HUES64 (cell line): ENCODE measurements around the gene S100A5.

Source experiments
- H3K27ac ChIP-seq: 2 replicates; pipeline ENCODE4 v1.7.0; 2013; ENCODE audit warnings: low read depth, low read length, inconsistent platforms
- H3K27me3 ChIP-seq: 2 replicates; pipeline ENCODE4 v1.6.1; 2013; ENCODE audit warnings: mild to moderate bottlenecking, low read length; ENCODE audit not compliant: insufficient read depth
- H3K36me3 ChIP-seq: 2 replicates; pipeline ENCODE4 v1.6.1; 2013; ENCODE audit warnings: mild to moderate bottlenecking, low read length; ENCODE audit not compliant: insufficient read depth
- H3K4me1 ChIP-seq: 2 replicates; pipeline ENCODE4 v1.6.1; 2013; ENCODE audit warnings: mild to moderate bottlenecking, low read length, moderate library complexity; ENCODE audit not compliant: insufficient read depth
- H3K4me3 ChIP-seq: 2 replicates; pipeline ENCODE4 v1.5.1; 2013; ENCODE audit warnings: mild to moderate bottlenecking, low read length, moderate library complexity
- H3K9ac ChIP-seq: 2 replicates; pipeline ENCODE4 v1.6.1; 2013; ENCODE audit warnings: mild to moderate bottlenecking, low read depth, low read length
- H3K9me3 ChIP-seq: 2 replicates; pipeline ENCODE4 v1.6.1; 2013; ENCODE audit warnings: low read depth, low read length; ENCODE audit not compliant: insufficient read depth
- WGBS: fragments of 150-250, 120-280 bp; methylation state at CpG from one replicate; pipeline ENCODE4 v1.1.7; 2013; ENCODE audit warnings: missing lambda C conversion rate; 5-methylcytosine and 5-hydroxymethylcytosine counted together

Gene S100A5

DNA sequence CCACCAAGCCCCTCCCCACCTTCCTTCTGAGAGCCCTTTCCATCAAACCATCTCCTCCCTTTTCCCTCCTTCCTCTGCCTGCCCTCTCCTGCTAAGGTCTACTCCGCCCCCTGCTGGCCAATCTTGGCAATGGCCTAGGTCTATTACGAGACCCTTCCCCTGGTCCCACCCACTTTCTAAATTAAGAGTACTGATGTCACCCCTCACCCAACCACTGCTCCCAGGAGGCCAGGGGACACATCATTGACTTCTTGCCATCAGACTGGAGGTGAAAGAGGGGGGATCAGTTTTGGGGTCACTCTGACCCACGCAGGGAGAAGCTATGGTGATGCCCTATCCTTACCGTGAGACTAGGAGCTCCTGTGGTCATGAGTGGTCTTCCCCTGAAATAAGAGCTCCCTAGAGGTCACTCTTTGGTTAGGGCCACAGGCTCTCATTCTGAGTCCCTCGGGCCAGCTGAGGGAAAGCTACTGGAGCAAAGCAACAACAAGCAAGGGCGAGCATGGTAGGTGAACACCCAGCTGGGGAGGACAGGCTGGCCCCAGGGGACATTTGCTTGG is 45.7 kb downstream of the S100A5 start:
- Histone ChIP-seq H3K4me1 (peaks cover 5% of the 10 kb centered on the region), H3K36me3 (no peaks in the 10 kb centered on the region), H3K9ac (no peak overlapping the region), H3K4me3 (no peak overlapping the region), H3K27me3 (no peaks in the 10 kb centered on the region), H3K27ac (no peak overlapping the region), H3K9me3 (no peaks in the 10 kb centered on the region)
- WGBS = 41% methylated on average over 6 of the region's 6 CpGs

DNA sequence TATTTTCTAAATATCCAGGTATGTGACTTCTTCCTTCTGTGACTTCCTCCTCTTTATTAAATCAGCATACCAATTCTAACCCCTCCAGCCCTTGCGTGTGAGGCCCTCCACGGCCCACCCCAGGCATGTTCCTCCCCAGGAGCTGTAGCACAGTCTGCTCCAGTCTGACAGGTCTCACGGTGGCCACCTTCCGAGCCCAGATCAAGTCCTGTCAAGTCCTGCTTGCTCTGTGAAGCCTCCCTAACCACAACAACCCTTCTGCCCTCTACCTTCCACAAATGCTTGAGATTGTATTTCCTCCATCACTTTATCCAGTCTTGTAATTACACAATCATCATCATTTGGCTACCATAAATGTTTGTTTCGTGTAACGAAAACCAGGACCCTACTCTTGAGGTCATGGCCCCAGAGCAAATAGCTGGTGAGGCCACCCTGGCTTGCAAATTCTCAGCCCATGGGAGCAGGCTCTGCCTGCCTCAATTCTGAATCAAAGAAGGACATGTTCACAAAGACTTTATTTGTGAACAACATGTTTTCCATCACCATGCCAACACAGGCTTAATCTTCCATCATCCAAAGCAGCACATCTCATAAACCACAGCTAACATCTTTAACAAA is 47.3 kb downstream of the S100A5 start:
- Histone ChIP-seq H3K27ac (no peak overlapping the region), H3K27me3 (no peaks in the 10 kb centered on the region), H3K4me1 (peaks cover 5% of the 10 kb centered on the region), H3K9ac (no peak overlapping the region), H3K36me3 (no peaks in the 10 kb centered on the region), H3K9me3 (no peaks in the 10 kb centered on the region), H3K4me3 (no peak overlapping the region)
- 88% methylated on average over 6 of the region's 6 CpGs for WGBS

DNA sequence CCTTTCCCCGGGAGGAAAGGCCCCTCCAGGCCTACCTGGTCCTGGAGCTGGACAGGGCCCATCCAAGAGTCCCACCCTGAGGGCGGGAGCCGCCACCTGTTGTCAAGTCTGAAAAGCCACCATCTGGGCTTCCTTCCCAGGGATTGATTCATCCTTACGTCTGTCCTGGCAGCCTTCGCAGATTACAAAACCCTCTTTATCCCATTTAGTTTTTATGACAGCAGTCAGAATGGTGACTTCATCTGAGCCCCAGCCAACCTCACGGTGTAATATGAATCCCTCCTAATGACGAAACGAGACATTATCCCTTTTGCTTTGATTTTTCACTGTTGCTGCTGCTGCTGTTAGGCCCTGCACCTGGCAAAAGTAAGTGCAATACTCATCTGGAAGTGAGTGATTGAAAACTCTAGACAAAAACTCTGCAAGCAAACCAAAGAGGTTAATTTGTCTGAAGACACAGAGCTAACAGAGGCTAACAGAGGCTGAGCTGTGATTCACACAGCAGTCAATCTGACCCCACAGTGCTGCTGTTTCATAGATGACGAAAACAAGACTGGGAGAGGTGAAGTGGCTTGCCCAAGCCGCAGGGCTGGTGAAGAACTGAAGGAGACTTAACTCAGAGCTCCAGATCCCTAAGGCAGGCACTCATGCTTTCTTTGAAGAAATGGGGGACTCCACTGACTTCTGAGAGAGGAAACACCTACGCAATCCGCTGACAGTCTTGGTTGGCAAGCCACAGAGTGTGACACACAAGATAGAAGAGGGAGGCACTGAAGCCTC is 50.3 kb downstream of the S100A5 start:
- Histone ChIP-seq H3K27me3 (no peaks in the 10 kb centered on the region), H3K36me3 (no peaks in the 10 kb centered on the region), H3K9ac (no peak overlapping the region), H3K9me3 (no peaks in the 10 kb centered on the region), H3K4me1 (peaks cover 5% of the 10 kb centered on the region), H3K4me3 (no peak overlapping the region), H3K27ac (no peak overlapping the region)
- 77% methylated on average over 12 of the region's 12 CpGs for WGBS

DNA sequence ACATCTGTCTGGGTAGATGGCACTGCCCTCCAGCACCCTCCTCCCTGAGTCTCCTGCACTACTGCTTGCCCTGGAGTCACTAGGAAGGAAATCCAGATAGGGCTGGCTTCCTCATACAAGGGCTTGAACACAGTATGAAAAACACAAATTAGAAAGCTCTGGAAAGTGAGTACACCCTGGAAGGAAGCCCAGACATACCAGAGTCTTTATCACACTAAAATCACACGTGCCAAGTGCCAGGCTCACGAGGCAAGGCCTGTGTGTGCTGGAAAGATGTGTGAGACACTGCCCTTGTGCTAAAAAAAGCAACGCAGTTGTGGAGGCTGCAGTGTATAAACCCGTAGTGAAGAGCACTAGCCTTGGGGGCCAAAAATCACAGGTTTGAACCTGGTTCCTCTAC is 52.0 kb downstream of the S100A5 start:
- Histone ChIP-seq H3K27ac (no peak overlapping the region), H3K27me3 (no peaks in the 10 kb centered on the region), H3K9me3 (no peaks in the 10 kb centered on the region), H3K4me1 (peaks cover 9% of the 10 kb centered on the region), H3K4me3 (no peak overlapping the region), H3K9ac (no peak overlapping the region), H3K36me3 (no peaks in the 10 kb centered on the region)
- 72% methylated on average over 4 of the region's 4 CpGs for WGBS

DNA sequence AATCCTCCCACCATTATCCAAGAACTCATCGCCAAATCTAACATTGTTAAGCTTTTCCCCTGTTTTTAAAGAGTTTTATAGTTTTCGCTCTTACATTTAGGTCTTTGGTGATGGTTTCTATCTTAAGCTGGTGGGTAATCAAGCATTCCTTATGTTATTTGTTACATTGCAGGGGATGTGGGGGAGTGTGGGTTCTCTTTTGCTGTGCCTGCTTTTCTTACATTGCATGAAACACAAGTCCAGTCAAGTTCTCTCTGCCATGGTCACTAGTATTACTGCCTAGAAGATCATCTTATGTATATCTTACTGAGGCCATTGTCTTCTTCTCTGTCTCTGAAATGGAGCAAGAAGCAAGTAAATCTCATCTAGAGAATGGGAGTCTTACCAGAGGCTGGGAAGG is 53.0 kb downstream of the S100A5 start:
- Histone ChIP-seq H3K27ac (no peak overlapping the region), H3K27me3 (no peaks in the 10 kb centered on the region), H3K9me3 (no peaks in the 10 kb centered on the region), H3K36me3 (no peaks in the 10 kb centered on the region), H3K9ac (no peak overlapping the region), H3K4me3 (no peak overlapping the region), H3K4me1 (peaks cover 12% of the 10 kb centered on the region)
- WGBS = 100% methylated on average over 2 of the region's 2 CpGs
